ENCODE data around the gene ZNF787.

Gene ZNF787

DNA sequence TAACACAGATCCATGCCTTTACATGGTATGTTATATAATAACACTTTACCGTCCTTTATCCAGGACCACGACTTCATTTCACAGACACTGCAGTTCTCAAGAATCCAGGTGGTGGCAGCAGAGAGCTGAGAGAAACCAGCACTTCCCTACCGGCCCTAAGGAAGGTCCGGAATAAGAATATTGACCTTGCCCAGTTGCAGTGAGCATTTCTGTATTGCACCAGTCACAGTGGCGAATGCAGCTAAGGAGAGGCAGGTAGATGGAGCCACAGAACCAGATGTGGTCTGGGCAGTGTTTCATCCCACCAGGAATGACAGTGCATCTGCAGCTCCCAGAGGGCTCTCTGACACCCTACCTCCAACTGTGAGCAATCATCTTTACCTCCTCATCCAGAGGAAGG, 44.6 kb downstream of the ZNF787 start:
- Histone ChIP-seq H3K4me1 (ENCODE audit: control insufficient read depth in 2 of 2, insufficient read depth in 2 of 2, low read length in 2 of 2) (peaks cover 4 to 9% of the 10 kb centered on the region in 2 donors), H3K9me3 (ENCODE audit: control insufficient read depth in 2 of 2, low read length in 2 of 2) (no peaks in the 10 kb centered on the region), H3K27me3 (ENCODE audit: control insufficient read depth in 2 of 2, insufficient read depth in 2 of 2, low read length in 2 of 2) (peaks cover 5 to 6% of the 10 kb centered on the region in 2 donors), H3K9ac (ENCODE audit: low read depth in 1 of 2, low read length in 2 of 2) (no peak overlapping the region), H3K27ac (ENCODE audit: low read depth in 2 of 2, low read length in 2 of 2) (no peak overlapping the region), H3K36me3 (ENCODE audit: control insufficient read depth in 2 of 2, insufficient read depth in 2 of 2, low read length in 2 of 2) (no peaks in the 10 kb centered on the region), H3K4me3 (ENCODE audit: low read length in 2 of 2) (no peak overlapping the region)

DNA sequence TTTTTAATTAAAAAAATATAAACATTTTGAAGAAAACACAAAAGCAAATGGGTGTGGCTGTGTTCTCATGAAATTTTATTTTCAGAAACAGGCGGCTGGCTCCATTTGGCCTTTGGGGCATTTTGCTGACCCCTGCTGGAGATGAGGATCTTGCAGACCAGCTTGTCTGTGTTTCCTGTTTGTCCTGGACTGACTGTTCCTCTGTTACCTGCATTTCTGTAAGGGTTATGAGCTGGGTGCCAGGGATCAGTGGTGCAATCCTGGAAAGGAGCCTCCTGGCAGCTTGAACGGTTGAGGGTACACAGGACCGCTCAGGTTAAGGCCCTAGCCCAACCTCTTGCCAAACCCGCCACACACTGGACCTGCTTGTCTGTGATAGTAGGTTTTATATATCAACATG, 49.9 kb downstream of the ZNF787 start:
- H3K4me3 ChIP-seq (ENCODE audit: low read length in 2 of 2) = no peak overlapping the region
- H3K27ac ChIP-seq (ENCODE audit: low read depth in 2 of 2, low read length in 2 of 2) = no peak overlapping the region
- H3K9ac ChIP-seq (ENCODE audit: low read depth in 1 of 2, low read length in 2 of 2) = no peak overlapping the region
- no peaks in the 10 kb centered on the region for H3K9me3 ChIP-seq (ENCODE audit: control insufficient read depth in 2 of 2, low read length in 2 of 2)
- peaks cover 0 to 1% of the 10 kb centered on the region in 2 donors for H3K27me3 ChIP-seq (ENCODE audit: control insufficient read depth in 2 of 2, insufficient read depth in 2 of 2, low read length in 2 of 2)
- peaks cover 2 to 4% of the 10 kb centered on the region in 2 donors for H3K4me1 ChIP-seq (ENCODE audit: control insufficient read depth in 2 of 2, insufficient read depth in 2 of 2, low read length in 2 of 2)
- H3K36me3 ChIP-seq (ENCODE audit: control insufficient read depth in 2 of 2, insufficient read depth in 2 of 2, low read length in 2 of 2) = no peaks in the 10 kb centered on the region

DNA sequence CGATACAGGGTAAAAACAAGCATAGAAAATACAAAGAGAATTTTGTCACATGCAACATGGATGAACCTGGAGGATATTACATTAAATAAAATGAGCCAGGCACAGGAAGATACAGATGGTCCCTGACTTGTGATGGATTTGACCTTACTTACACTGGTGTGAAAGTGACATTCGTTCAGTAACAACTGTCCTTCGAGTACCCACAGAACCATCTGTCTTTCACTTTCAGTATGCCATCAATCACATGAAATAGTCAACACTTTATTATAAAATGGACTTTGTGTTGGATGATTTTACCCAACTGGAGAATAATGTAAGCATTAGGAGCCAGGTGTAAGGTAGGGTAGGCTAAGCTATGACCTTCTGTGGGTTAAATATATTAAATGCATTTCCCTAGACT, 51.5 kb downstream of the ZNF787 start:
- Histone ChIP-seq H3K27ac (ENCODE audit: low read depth in 2 of 2, low read length in 2 of 2) (no peak overlapping the region), H3K36me3 (ENCODE audit: control insufficient read depth in 2 of 2, insufficient read depth in 2 of 2, low read length in 2 of 2) (no peaks in the 10 kb centered on the region)

DNA sequence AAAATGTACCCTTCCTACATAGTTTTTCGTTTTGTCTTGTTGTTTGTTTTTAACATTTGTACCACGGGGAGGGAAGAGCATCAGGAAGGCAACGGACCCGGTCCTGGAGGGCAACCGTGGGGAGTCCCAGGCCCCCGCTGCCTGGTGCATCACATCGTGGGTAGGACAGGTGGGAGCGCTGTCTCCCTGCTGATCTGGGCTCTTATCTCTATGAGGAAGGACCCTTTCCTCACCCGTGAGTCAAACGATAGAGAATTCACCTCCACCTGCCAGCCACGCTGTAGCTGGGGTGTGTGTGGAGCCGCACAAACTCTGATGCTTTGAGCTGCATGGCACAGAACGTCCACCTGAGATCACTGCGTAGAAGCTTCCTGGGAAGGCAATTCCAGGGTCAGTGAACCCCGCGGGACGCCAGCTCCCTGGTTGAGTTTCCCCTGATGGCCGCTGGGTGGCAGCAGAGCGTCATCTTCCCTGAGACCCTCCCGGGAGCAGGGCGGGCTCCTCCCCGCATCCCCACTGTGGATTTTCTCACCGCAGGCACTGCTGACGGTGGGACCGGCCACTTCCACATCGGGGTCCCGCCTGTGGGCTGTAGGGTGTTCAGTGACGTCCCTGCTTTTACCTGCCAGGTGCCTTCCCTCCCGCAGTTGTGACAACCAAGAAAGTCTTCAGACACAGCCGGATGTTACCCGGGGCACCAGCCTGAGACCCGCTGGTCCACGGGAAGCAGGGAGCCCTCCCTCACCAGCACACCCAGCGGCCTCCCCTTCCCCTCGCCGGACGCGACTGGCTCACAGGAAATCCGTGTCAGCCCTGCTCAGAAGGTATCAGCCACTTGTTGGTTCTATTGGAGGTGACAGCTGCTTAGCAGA, 54.7 kb downstream of the ZNF787 start:
- Histone ChIP-seq H3K36me3 (ENCODE audit: control insufficient read depth in 2 of 2, insufficient read depth in 2 of 2, low read length in 2 of 2) (no peaks in the 10 kb centered on the region), H3K9ac (ENCODE audit: low read depth in 1 of 2, low read length in 2 of 2) (no peak overlapping the region), H3K4me3 (ENCODE audit: low read length in 2 of 2) (peak overlapping the region; percentile 26 to 41), H3K27me3 (ENCODE audit: control insufficient read depth in 2 of 2, insufficient read depth in 2 of 2, low read length in 2 of 2) (peaks cover 2 to 6% of the 10 kb centered on the region in 2 donors), H3K4me1 (ENCODE audit: control insufficient read depth in 2 of 2, insufficient read depth in 2 of 2, low read length in 2 of 2) (peaks cover 2 to 4% of the 10 kb centered on the region in 2 donors), H3K9me3 (ENCODE audit: control insufficient read depth in 2 of 2, low read length in 2 of 2) (no peaks in the 10 kb centered on the region), H3K27ac (ENCODE audit: low read depth in 2 of 2, low read length in 2 of 2) (no peak overlapping the region)

More for the DNA sequence above, 51.5 kb downstream of the ZNF787 start:
- H3K4me3 ChIP-seq (ENCODE audit: low read length in 2 of 2) = no peak overlapping the region
- H3K27me3 ChIP-seq (ENCODE audit: control insufficient read depth in 2 of 2, insufficient read depth in 2 of 2, low read length in 2 of 2) = peaks cover 0 to 3% of the 10 kb centered on the region in 2 donors
- no peak overlapping the region for H3K9ac ChIP-seq (ENCODE audit: low read depth in 1 of 2, low read length in 2 of 2)
- H3K4me1 ChIP-seq (ENCODE audit: control insufficient read depth in 2 of 2, insufficient read depth in 2 of 2, low read length in 2 of 2) = peaks cover 2 to 4% of the 10 kb centered on the region in 2 donors
- H3K9me3 ChIP-seq (ENCODE audit: control insufficient read depth in 2 of 2, low read length in 2 of 2) = no peaks in the 10 kb centered on the region

DNA sequence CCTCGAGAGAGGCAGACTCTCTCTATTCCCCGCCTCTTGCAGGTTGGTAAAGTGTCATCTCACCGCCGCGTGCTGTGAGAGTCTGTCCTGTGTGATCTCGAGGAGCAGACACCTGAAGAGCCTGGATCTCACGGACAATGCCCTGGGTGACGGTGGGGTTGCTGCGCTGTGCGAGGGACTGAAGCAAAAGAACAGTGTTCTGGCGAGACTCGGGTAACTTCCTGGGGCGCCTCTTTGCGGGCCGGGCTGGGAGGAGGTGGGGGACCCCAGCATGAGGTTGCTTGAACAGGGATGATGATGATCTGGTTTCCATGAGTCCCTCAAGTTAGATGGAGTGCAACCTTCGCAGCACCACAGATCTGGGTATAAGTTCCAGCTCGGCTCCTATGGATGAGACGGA, 67.5 kb downstream of the ZNF787 start:
- no peaks in the 10 kb centered on the region for H3K36me3 ChIP-seq (ENCODE audit: control insufficient read depth in 2 of 2, insufficient read depth in 2 of 2, low read length in 2 of 2)
- no peaks in the 10 kb centered on the region for H3K9me3 ChIP-seq (ENCODE audit: control insufficient read depth in 2 of 2, low read length in 2 of 2)
- H3K9ac ChIP-seq (ENCODE audit: low read depth in 1 of 2, low read length in 2 of 2) = no peak overlapping the region
- no peak overlapping the region for H3K4me3 ChIP-seq (ENCODE audit: low read length in 2 of 2)
- H3K4me1 ChIP-seq (ENCODE audit: control insufficient read depth in 2 of 2, insufficient read depth in 2 of 2, low read length in 2 of 2) = no peaks in the 10 kb centered on the region
- H3K27ac ChIP-seq (ENCODE audit: low read depth in 2 of 2, low read length in 2 of 2) = no peak overlapping the region
- H3K27me3 ChIP-seq (ENCODE audit: control insufficient read depth in 2 of 2, insufficient read depth in 2 of 2, low read length in 2 of 2) = no peaks in the 10 kb centered on the region

All from mucosa of rectum (tissue), 2 donors.